Glomerular endothelial cell (primary cell): ENCODE measurements around the gene GZMB. TPM values are rescaled to one million over a fixed set of nuclear protein-coding genes. Genes with fewer than 3 reads are reported as not detected.
A peak's percentile ranks its signal among the peaks of the same experiment; 100 is the strongest.
"Not testable (repeated sequence)": the region's sequence is repeated elsewhere in the genome, so short reads cannot be mapped to it uniquely, and the experiment has no call there.

Experiments used
- DNase-seq: peaks from one replicate; pipeline ENCODE4 v3.0.0-alpha.2; 2011; ENCODE audit warnings: low read depth, low spot score; ENCODE audit errors: extremely low read depth
- total RNA-seq: library from RNA; depleted of rRNA; stranded (reverse); fragments of >200 nt; gene quantifications from 2 replicates; pipeline ENCODE4 v1.2.3, GENCODE V29; 2015

The GZMB gene, protein sequence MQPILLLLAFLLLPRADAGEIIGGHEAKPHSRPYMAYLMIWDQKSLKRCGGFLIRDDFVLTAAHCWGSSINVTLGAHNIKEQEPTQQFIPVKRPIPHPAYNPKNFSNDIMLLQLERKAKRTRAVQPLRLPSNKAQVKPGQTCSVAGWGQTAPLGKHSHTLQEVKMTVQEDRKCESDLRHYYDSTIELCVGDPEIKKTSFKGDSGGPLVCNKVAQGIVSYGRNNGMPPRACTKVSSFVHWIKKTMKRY
- not detected in 2 replicates for total RNA-seq

DNA sequence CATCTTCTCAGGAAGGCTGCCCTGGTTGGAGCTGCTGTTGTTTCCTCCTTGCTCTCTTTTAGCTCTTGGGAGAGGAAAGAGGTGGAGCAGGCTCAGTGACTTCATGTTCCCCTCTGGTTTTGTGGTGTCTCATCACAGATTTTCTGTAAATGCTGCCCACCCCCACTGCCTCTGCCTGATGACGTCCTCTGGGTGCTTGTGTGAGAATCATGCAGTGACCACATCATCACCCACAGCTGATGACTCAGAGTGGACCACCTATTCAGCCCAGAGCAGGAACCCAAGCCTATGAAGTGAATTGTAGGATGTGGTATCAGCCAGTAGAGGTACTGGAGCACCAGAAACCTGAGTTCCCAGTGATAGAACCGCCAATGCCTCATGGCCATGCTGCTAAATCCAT lies at the start of gene GZMB:
TSS of gene GZMB (minus strand) at position 33 of the 400 bp plus-strand sequence. CDS start at position 3, 30 bp downstream.
- DNase-seq, result no peak

DNA sequence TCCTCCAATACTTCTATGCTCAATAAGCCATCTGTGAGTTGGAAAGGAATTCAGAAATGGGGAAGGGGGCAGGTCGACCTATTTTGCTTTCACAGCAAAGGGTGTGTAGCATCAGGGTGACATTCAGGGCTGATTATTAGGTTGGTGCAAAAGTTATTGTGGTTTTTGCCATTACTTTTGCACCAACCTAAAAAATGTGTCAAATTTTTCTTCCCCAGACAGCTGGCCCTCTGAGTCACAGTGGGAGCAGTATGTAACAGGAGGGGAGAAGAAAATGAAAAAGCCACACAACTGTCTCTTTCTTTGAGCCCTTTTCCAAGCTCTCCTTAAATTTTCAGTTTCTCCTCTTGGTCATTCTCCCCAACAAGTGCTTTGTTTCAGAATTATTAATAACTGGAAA lies 47.1 kb upstream of the GZMB start:
- no peak for DNase-seq

DNA sequence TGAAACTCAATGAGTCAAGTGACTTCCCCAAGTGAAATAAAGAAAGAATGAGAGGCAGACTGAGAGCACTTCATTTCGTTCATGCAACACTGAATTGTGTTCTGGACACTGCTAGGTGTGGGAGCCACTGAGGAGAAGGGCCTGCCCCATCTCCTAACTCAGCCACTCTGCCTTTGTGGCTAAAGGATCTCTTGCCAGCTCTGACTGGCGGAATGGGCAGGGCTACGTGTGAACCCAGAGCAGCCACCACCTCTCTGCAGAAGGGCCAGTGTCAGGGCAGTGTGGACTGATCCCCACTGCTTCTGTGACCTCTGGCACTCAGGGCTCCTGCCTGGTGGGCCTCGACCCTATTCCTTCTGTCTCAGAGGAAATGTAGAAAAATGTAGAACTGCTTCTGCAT lies 46.5 kb upstream of the GZMB start:
- no peak for DNase-seq

DNA sequence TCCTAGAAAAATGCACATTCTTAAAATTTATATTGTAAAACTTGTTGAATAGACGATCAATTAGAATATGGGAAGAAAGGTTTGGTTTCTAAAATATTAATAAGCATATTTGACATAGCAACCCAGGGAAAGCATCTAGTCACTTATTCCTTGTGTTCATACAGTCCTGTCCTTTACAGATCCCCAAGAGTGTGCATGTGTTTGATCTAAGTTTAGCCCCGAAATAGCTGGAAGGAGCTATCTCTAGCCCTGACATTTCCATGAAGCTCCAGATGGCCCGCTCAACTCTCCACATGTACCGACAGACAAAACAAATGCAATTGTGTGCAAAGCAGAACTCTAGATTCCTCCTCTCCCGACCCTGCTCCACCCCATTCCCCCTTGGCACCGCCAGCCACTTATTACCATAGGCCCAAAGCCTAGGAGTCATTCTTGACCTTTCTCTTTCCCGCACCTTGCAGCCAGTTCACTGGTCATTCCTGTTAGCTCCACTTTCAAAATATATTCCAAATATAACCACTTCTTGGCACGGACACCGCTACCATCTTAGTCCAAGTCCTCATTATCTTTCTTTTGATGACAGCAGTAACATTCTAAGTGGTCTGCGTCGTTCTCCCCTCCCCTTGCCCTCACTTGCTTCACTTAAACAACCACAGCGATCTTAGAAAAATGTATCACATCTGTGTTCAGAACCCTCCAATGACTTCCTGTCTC lies 45.4 kb upstream of the GZMB start:
- no peak for DNase-seq

DNA sequence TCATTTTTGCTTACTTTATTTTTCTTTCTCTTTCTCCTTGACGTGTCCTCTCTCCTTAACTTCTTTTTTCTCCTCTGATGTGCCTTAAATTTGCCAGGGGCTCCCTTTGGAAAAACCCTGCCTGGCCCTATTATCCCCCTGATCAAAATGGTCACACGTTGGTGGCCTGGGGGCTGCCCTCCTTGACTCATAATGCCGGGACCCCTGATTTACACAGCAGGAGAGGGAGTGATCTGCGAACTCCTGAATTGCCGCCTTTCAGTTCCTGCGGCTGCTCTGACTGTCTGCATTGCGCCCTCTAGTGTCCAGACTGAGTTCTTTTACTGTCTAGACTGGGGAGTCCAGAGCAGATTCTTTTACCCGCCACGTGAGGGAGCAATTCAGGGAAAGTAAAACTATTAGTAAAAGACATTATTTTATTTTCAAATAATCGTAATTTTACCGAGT lies 44.8 kb upstream of the GZMB start:
- DNase-seq, result peak; percentile 74

DNA sequence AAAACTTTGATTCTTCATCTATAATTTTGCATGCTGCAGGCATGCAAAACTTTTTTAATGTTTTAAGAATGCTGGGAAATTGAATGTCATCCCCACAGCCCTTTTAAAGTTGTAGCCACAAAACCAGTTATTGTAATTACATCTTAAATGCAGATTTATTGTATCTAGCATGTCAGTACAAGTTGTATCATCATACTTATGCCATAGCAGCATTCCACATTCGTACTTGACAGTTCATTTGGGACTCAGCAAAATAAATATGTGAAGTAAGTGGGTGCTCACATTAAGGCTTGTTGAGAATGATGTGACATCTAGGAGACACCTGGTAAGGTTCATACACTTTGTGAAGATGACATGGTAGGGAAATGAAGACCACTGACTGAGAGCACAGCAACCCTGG lies 44.0 kb upstream of the GZMB start:
- DNase-seq, result no peak

DNA sequence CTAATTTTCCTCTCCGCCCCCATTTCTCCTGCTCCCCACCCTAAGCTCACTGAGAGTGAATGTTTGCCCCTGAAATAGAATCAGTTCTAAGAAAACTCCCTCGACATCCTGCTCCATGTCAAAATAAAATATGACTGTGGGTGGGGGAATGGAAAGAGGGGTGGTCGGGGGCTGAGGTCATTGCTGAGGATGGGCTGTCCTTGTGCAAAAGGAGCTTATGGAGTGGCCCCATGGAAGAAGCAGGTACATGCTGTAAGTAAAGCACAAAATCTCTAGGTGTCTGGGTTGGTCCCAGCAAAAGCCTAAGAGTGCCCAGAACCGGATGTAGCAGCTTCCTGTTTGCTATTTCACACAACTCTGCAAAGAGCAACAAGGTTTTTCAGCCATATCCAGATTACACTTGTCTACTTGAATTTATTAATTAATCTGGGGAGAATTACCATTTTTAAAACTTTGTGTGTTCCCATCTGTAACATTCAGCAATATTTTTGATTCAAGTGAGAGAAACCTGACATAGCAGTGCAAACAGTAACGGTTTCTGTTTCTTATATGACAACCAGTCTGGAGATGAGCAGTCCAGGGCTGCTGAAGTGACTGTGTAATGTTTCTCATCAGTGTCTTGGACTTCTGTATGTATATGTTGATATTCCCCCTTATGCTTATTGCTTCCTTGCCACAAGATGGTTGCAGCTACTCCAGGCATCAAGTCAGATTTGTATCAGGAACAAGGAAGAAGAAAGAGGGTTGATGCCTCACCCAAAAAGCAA lies 40.4 kb upstream of the GZMB start:
- no peak for DNase-seq

DNA sequence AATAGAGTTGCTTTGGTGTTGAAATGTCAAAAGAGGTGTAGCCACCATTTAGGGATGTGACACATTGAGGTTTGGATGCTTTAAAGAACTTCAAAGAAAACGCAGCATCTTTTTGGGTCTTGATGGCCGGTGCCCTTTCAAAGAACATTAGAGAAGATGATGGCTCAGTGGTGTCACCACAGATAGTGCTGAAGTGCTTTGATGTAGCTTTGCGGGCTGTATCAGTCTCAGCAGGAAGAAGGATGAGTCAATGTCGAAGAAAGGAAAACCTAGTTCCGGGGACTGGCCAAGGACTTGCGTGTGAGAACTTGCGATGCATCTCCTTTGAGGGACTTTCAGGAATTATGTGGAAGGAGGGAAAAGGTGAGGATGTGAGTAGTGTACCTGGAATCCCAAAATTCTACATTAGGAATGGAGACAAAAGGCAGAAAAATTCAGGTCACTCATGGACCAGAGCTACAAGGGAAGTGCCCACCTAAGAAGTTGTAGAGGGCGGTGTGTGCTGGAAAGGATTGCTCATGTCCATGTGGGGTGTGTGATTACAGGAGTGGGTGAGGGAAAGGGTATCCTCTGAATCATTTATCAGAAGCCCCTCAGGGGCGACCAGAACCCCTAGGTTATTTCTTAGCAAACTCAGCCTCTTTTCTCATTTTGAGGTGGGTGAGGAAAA lies 39.7 kb upstream of the GZMB start:
- DNase-seq, result no peak

DNA sequence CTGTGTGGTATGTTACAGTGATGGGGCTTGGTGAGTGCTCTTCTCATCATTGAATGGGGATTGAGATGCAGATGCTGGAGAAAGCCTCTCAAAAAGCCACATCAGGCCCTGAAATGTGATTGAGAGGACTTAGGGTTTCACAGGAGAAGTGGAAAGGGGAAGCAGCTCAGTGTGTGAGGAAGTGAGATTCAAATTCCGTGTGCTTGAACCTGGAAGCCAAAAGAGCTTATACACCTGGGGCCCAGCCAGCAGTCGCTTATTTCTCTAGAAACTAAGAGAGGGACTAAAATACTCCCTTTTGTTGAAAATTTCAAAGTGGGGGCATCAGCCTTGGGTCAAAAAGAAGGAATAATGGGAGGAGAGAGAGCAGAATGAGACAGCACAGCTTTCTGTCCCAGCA lies 39.1 kb upstream of the GZMB start:
- DNase-seq, result no peak

DNA sequence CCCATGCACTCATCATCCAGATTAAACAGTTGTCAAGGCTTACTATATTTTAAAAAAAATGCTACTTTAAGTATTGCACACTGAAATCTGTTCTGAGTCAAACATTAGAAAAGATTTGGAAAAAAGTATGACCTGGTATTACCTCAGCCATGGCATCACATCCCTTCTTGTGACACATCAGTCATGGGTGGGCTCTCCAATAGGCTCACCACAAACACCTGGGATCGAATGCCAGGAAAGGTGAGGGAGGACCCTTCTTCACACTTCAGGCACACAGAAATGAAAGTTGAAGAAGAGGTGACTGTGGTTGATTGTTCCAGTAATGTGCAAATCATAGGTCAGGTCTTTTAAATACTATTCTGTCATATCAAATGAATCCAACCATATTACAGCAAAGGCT lies 36.6 kb upstream of the GZMB start:
- no peak for DNase-seq

DNA sequence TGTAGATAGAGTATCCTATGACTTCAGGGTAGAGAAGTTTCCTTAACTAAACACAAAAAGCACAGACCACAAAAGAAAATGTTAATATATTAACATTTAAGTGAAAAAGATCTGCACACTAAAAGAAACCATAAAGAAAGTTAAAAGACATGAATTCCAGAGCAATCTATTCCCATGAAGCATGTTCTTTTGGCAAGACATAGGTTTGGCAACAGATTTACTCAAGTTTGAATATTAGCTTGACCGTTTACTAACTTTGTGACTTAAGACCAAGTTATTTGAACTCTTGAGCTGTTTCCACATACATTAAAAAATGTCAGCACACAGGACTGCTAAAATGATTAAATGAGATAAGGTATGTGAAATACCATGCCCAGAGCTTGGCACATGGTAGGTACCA lies 35.7 kb upstream of the GZMB start:
- no peak for DNase-seq

DNA sequence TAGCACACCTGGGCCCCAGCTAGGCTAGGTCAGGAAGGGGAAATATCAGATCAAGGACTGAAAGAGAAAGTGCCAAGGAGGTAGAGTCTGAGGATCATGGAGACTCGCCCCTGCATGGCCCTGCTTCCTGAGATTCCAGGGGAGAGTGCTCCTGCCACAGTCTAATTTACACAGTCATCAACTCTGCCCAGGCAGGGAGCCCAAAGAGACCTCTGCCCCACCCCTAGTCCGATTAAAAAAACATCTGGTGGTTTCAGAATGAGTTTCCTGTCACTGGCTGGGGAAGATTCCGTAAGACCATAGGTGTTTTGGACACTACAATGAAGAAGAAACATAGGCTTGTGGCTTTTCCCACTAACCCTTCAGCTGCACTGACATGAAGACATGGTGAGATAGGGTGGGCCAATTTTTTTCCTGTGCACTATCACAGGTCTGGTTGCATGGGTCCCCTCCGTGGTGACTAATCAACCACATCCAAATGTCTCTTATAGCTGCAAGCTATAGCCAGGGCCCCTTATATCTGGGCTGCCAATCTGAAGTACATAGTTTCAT lies 31.5 kb upstream of the GZMB start:
- DNase-seq, result no peak

DNA sequence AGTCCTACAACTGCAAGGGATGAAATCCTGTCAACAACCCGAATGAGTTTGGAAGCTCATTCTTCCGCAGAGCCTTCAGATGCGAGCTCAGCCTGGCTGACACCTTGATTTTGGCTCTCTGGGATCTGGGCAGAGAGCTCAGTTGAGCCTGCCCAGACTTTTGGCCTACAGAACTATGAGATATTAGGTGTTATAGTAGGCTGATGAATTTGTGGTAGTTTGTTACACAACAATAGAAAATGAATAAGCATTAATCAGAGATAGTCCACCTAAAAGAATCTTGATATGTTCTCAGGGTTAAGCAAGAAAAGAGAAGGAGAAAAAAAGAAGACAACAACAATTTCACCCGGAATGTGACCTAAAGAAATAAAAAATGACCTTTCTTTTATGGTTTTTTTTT lies 30.4 kb upstream of the GZMB start:
- DNase-seq, result no peak

DNA sequence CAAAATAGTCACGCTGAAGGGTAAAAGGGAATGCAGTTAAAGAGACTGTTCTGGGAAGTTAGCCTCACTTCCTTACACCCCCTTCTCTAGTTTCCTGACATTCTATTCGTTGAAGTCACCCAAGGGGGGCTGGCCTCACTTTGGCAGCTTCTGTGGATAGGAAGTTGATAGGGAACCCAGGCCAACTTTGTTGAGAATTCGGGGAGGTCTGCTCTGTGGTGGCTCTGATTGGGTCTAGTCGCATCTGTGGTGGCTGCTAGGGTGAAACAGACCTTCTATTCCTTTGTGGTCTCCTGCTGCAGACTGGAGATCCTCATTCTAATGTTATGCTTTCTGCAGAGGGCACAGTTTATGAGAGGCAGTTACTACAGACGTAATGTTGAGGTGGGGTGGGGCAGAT lies 28.8 kb upstream of the GZMB start:
- no peak for DNase-seq

DNA sequence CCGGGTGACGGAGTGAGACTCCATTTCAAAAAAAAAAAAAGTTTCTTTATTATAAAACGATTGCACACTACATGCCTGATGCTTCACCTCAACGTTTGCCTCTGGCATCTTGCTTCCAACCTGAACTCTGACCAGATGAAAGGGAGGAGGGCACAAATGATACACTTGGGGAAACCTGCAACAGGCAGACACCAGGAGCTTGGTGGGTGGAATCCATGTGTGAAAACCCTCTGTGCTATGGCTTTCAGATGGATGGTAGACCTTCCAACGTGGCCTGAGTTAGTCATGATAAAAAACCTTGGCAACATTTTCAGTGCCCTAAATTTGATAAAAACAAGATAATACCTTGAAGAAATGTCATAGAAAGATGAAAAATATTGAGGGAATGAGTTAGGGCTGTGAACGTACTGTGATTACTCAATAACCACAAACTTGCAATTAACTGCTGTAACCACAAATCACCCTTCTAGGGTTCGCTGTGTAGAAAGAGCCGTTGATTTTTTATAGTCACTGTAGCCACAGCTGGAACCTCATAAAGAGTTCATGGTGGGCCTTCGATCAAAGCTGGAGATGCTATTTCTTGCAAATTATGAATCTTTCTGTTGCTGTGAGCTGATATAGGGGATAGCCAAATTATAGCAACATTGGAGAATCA lies 26.1 kb upstream of the GZMB start:
- no peak for DNase-seq

DNA sequence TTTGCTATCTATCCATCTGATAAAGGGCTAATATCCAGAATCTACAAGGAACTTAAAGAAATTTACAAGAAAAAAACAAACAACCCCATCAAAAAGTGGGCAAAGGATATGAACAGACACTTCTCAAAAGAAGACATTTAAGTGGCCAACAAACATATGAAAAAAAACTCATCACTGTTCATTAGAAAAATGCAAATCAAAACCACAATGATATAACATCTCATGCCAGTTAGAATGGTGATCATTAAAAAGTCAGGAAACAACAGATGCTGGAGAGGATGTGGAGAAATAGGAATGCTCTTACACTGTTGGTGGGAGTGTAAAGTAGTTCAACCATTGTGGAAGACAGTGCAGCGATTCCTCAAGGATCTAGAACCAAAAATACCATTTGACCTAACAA lies 14.4 kb upstream of the GZMB start:
- DNase-seq, result not testable (repeated sequence)

DNA sequence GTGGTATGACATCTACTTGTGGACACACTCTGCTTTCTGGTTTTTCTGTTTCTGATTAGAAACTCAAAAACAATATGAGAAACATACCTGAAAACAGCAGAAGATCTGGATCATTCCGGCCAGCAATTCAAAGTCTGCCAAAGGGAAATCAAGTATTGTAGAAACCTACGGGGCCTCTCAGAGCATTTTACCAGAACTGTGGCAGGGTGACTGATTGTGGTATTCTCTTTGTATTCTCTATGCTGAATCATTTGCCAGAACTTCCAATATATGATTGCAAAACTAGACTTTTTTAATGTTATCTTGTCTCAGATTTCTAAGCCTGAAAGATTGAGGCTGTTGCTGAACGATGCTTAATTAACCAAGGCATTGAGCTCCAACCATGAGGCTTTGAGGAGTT lies 5.9 kb upstream of the GZMB start:
- no peak for DNase-seq

DNA sequence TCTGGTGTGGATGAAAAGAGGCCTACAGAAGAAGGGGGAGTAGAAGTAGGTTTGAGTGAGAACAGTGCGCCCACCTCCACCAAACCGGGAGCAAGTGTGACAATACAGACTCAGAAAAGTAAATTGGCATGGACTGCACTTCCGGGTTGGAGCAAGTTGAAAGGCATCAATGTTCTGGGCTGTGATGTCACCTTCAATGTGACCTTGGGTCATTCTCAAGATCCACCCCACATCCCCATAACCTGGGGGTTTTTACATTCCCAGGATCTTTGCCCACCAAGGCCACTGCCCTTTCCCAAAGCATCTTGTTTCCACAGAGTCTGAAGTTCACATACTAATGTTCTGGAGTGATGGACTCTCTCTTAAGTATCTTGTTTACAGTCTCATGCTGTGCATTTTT lies 5.3 kb upstream of the GZMB start:
- DNase-seq, result no peak

DNA sequence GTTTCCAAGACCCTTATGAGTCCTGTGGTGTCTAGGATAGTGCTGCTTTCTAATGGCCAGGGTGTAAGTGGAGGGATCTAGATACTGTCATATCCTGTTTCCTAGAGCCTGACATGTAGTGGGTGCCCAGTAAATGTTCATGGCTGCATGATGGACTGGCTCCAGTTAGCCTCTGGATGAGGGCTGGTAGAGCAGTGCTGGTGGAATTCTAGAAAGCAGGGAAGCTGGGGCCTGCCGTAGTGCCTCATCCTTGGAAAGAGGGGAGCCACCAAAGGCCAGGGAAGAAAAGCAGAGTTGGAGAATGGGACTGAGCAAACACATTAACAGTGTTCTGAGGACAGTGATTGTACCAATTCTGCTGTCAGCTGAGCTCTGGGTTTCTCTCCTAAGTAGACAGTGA lies 637 bp downstream of the GZMB start:
- DNase-seq, result no peak

DNA sequence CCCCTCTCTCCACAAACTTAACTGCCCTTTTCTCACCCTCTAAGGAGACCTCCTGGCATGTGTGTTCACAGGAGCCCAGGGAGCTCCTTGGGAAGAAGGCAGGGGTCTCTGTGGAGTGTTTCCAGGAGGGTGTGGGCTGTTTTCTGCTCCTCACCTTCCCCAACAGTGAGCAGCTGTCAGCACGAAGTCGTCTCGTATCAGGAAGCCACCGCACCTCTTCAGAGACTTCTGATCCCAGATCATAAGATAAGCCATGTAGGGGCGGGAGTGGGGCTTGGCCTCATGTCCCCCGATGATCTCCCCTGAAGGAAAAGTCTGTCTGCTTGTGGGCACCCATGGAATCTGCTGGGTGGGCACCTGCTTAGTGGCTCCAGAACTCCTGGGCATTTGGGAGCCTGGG lies 1.2 kb downstream of the GZMB start:
- no peak for DNase-seq

DNA sequence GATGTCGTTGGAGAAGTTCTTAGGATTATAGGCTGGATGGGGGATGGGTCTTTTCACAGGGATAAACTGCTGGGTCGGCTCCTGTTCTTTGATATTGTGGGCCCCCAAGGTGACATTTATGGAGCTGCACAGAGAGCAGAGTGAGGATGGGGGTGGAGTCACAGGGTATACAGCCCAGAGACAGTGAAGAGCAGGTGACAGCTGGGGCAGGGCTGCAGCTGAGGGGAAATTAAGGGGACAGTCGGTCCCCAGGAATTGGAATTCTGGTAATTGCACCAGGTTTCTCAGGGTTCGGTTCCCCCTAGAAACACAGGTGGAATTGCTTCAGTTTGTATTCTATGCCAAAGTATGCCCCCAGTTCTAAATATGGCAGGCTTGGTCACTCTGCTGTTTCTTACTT lies 1.7 kb downstream of the GZMB start:
- DNase-seq, result no peak
